Vagina (tissue), 2 donors: ENCODE results near the gene SMARCA2.

ENCODE experiments used
- CTCF ChIP-seq, 3 experiments: fragments of 450-650 bp in 2 of 3; fragments of 200-600 bp in 1 of 3; sonication (generic) in 1 of 3; IDR thresholded peaks; one replicate each; pipeline ENCODE4 v1.5.1; 2017 to 2019; ENCODE audit warnings: antibody characterized with exemption in 3 of 3, mild to moderate bottlenecking in 2 of 3, moderate library complexity in 2 of 3
- POLR2A ChIP-seq, 2 donors: fragments of 450-650 bp; IDR thresholded peaks; one replicate each; pipeline ENCODE4 v1.6.1; 2017; ENCODE audit warnings: antibody characterized with exemption in 2 of 2, mild to moderate bottlenecking in 2 of 2, moderate library complexity in 2 of 2
- POLR2AphosphoS5 ChIP-seq, 2 donors: sonication (generic); formaldehyde crosslinking; IDR thresholded peaks; one replicate each; pipeline ENCODE4 v1.9.0; 2017; ENCODE audit warnings: antibody characterized with exemption in 2 of 2, mild to moderate bottlenecking in 2 of 2, low read depth in 1 of 2; ENCODE audit not compliant: insufficient read depth in 1 of 2

- no peak for TF ChIP-seq CTCF (IDR thresholded peaks at IDR 0.05)
- no peak for TF ChIP-seq POLR2A (IDR thresholded peaks at IDR 0.05)
- TF ChIP-seq POLR2AphosphoS5 (IDR thresholded peaks at IDR 0.05; ENCODE audit: insufficient read depth in 1 of 2, low read depth in 1 of 2) = no peak
These were observed 140.8 kb downstream of the SMARCA2 start for GRCh38 chr9:2155966-2156365.
